Hepatocyte (in vitro differentiated cells): ENCODE results near the gene SLC25A22.

Source experiments
- EZH2 ChIP-seq: fragments of 200-600 bp; sonication (generic); IDR thresholded peaks from 2 replicates; pipeline ENCODE4 v1.6.1; 2016; ENCODE audit warnings: antibody characterized with exemption, mild to moderate bottlenecking, borderline replicate concordance
- EZH2phosphoT487 ChIP-seq: fragments of 200-600 bp; sonication (generic); IDR thresholded peaks from one replicate; pipeline ENCODE4 v1.6.1; 2018; ENCODE audit warnings: antibody characterized with exemption, mild to moderate bottlenecking, low read depth, moderate library complexity; ENCODE audit not compliant: unreplicated experiment, severe bottlenecking
- TF ChIP-seq, protein P1 (sequence below): fragments of 200-600 bp; sonication (generic); IDR thresholded peaks from 2 replicates; pipeline ENCODE4 v1.5.1; 2016; ENCODE audit warnings: antibody characterized with exemption, mild to moderate bottlenecking; ENCODE audit not compliant: poor library complexity

DNA sequence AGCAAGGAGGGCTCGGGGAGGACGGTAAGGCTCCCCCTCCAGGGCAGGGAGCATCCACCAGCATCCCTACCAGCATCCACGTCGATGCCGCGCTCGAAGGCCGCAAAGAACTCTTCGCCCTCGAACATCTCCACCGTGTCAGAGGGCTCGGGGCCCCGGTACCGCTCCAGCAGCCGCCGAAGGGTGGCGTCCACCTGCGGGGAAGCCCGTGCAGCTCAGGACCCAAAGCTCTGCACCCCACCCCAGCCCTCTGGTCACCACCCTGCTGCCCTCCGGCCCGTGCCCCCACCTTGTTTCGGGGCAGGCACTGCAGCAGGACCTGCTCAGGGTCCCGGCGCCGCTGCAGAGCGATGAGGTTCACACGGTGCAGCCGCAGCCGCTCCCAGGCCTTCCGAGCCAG, 2.4 kb upstream of the SLC25A22 start:
- no peak for TF ChIP-seq EZH2phosphoT487
- TF ChIP-seq, protein P1, sequence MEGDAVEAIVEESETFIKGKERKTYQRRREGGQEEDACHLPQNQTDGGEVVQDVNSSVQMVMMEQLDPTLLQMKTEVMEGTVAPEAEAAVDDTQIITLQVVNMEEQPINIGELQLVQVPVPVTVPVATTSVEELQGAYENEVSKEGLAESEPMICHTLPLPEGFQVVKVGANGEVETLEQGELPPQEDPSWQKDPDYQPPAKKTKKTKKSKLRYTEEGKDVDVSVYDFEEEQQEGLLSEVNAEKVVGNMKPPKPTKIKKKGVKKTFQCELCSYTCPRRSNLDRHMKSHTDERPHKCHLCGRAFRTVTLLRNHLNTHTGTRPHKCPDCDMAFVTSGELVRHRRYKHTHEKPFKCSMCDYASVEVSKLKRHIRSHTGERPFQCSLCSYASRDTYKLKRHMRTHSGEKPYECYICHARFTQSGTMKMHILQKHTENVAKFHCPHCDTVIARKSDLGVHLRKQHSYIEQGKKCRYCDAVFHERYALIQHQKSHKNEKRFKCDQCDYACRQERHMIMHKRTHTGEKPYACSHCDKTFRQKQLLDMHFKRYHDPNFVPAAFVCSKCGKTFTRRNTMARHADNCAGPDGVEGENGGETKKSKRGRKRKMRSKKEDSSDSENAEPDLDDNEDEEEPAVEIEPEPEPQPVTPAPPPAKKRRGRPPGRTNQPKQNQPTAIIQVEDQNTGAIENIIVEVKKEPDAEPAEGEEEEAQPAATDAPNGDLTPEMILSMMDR, result no peak
- no peak for TF ChIP-seq EZH2
